MM.1S (cell line): ENCODE data around the gene SLC47A2.

Experiments used
- EZH2 ChIP-seq: fragments of 300-600 bp; sonication (generic); optimal IDR thresholded peaks from 2 replicates; pipeline ENCODE3; 2017; ENCODE audit warnings: low read depth, mild to moderate bottlenecking, antibody characterized with exemption, low read length, mixed read lengths
- EZH2phosphoT487 ChIP-seq: fragments of 300-600 bp; sonication (generic); IDR thresholded peaks from 2 replicates; pipeline ENCODE4 v1.6.1; 2018; ENCODE audit warnings: antibody characterized with exemption, low read length
- TF ChIP-seq, protein P1 (sequence below): fragments of 300-600 bp; sonication (generic); IDR thresholded peaks from 2 replicates; pipeline ENCODE4 v1.5.1; 2016; ENCODE audit warnings: antibody characterized with exemption, low read length, mixed read lengths

GRCh38 chr17:19677736-19678379 lies 38.5 kb downstream of the SLC47A2 start:
- TF ChIP-seq, protein P1, sequence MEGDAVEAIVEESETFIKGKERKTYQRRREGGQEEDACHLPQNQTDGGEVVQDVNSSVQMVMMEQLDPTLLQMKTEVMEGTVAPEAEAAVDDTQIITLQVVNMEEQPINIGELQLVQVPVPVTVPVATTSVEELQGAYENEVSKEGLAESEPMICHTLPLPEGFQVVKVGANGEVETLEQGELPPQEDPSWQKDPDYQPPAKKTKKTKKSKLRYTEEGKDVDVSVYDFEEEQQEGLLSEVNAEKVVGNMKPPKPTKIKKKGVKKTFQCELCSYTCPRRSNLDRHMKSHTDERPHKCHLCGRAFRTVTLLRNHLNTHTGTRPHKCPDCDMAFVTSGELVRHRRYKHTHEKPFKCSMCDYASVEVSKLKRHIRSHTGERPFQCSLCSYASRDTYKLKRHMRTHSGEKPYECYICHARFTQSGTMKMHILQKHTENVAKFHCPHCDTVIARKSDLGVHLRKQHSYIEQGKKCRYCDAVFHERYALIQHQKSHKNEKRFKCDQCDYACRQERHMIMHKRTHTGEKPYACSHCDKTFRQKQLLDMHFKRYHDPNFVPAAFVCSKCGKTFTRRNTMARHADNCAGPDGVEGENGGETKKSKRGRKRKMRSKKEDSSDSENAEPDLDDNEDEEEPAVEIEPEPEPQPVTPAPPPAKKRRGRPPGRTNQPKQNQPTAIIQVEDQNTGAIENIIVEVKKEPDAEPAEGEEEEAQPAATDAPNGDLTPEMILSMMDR = no peak
- no peak for TF ChIP-seq EZH2
- TF ChIP-seq EZH2phosphoT487 = no peak
